Measurements from ENCODE around the gene CEP89.
"Not testable (repeated sequence)": the region's sequence is repeated elsewhere in the genome, so short reads cannot be mapped to it uniquely, and the experiment has no call there.

The CEP89 gene

GRCh38 chr19:32971715-32972540, at the start of gene CEP89, which contains the start of gene FAAP24:
CEP89 (minus strand) TSS chr19:32971958; CDS start chr19:32971874, 84 bp downstream.
FAAP24 (plus strand) TSS chr19:32972242; CDS start chr19:32973197, 955 bp downstream.
- peak; percentile 99 for DNase-seq

GRCh38 chr19:33010891-33011290, 39.1 kb upstream of the CEP89 start:
- not testable (repeated sequence) for DNase-seq

GRCh38 chr19:33008738-33009137, 37.0 kb upstream of the CEP89 start:
- DNase-seq: no peak

- no peak for DNase-seq
Observed at GRCh38 chr19:33005440-33005839, 33.7 kb upstream of the CEP89 start.

GRCh38 chr19:33003424-33004024, 31.8 kb upstream of the CEP89 start:
- DNase-seq: not testable (repeated sequence)

- DNase-seq: not testable (repeated sequence)
Observed at GRCh38 chr19:33002126-33002865, 30.5 kb upstream of the CEP89 start.

GRCh38 chr19:33000910-33001309, 29.2 kb upstream of the CEP89 start:
- DNase-seq: no peak

GRCh38 chr19:33000510-33000909, 28.8 kb upstream of the CEP89 start:
- no peak for DNase-seq

GRCh38 chr19:32998722-32999121, 27.0 kb upstream of the CEP89 start:
- no peak for DNase-seq

GRCh38 chr19:32997716-32998355, 26.1 kb upstream of the CEP89 start:
- no peak for DNase-seq

- not testable (repeated sequence) for DNase-seq
Observed at GRCh38 chr19:32997061-32997464, 25.3 kb upstream of the CEP89 start.

- not testable (repeated sequence) for DNase-seq
Observed at GRCh38 chr19:32995966-32996365, 24.2 kb upstream of the CEP89 start.

- DNase-seq: no peak
Observed at GRCh38 chr19:32988724-32989123, 17.0 kb upstream of the CEP89 start.

- not testable (repeated sequence) for DNase-seq
Observed at GRCh38 chr19:32988254-32988653, 16.5 kb upstream of the CEP89 start.

GRCh38 chr19:32982488-32982887, 10.7 kb upstream of the CEP89 start:
- not testable (repeated sequence) for DNase-seq

- DNase-seq: not testable (repeated sequence)
Observed at GRCh38 chr19:32979807-32980206, 8.0 kb upstream of the CEP89 start.

GRCh38 chr19:32977813-32978212, 6.1 kb upstream of the CEP89 start:
- DNase-seq: not testable (repeated sequence)

- peak; percentile 12 for DNase-seq
Observed at GRCh38 chr19:32977280-32977679, 5.5 kb upstream of the CEP89 start.

GRCh38 chr19:32976223-32976805, 4.6 kb upstream of the CEP89 start:
- DNase-seq: peak; percentile 88

GRCh38 chr19:32971012-32971595, 654 bp downstream of the CEP89 start:
- DNase-seq: no peak

- DNase-seq: no peak
Observed at GRCh38 chr19:32969549-32969948, 2.2 kb downstream of the CEP89 start.

GRCh38 chr19:32966750-32967149, 5.0 kb downstream of the CEP89 start:
- DNase-seq: no peak
